ENCODE measurements around the gene NLRX1.
"Not testable (repeated sequence)": the region's sequence is repeated elsewhere in the genome, so short reads cannot be mapped to it uniquely, and the experiment has no call there.

Gene NLRX1

DNA sequence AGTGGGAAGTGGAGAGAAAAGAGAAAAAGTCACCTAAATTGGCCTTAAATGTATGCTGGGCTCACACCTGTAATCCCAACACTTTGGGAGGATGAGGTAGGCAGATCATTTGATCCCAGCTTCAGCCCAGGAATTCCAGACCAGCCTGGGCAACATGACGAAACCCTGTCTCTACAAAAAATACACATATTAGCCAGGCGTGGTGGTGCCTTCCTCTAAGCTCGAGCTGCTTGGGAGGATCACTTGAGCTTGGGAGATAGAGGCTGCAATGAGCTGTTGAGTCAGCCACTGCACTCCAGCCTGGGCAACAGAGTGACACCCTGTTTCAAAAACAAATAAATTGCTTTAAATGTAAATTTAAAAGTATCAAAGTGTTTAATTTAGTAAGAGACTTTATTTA lies 41.5 kb downstream of the NLRX1 start:
- H3K9ac ChIP-seq (ENCODE audit: low read length in 2 of 2), result no peak overlapping the region
- H3K4me1 ChIP-seq (ENCODE audit: control insufficient read depth, insufficient read depth, low read length), result peaks cover 12% of the 10 kb centered on the region

GRCh38 chr11:119218141-119218878 lies 49.8 kb downstream of the NLRX1 start:
- Histone ChIP-seq H3K4me3 (ENCODE audit: low read length in 2 of 2) (no peak overlapping the region), H3K9ac (ENCODE audit: low read length in 2 of 2) (no peak overlapping the region), H3K36me3 (ENCODE audit: control insufficient read depth in 2 of 2, insufficient read depth in 2 of 2, low read length in 2 of 2) (no peaks in the 10 kb centered on the region), H3K4me1 (ENCODE audit: control insufficient read depth, insufficient read depth, low read length) (peaks cover 7% of the 10 kb centered on the region), H3K27ac (ENCODE audit: low read length) (no peak overlapping the region), H3K9me3 (ENCODE audit: control insufficient read depth in 2 of 2, low read length in 2 of 2) (no peaks in the 10 kb centered on the region), H3K27me3 (ENCODE audit: control insufficient read depth in 1 of 2, insufficient read depth in 2 of 2, low read length in 2 of 2) (no peaks in the 10 kb centered on the region)

More for the DNA sequence above, 41.5 kb downstream of the NLRX1 start:
- H3K36me3 ChIP-seq (ENCODE audit: control insufficient read depth in 2 of 2, insufficient read depth in 2 of 2, low read length in 2 of 2), result no peaks in the 10 kb centered on the region
- H3K27me3 ChIP-seq (ENCODE audit: control insufficient read depth in 1 of 2, insufficient read depth in 2 of 2, low read length in 2 of 2), result no peaks in the 10 kb centered on the region
- H3K27ac ChIP-seq (ENCODE audit: low read length), result no peak overlapping the region
- no peaks in the 10 kb centered on the region for H3K9me3 ChIP-seq (ENCODE audit: control insufficient read depth in 2 of 2, low read length in 2 of 2)
- no peak overlapping the region for H3K4me3 ChIP-seq (ENCODE audit: low read length in 2 of 2)

DNA sequence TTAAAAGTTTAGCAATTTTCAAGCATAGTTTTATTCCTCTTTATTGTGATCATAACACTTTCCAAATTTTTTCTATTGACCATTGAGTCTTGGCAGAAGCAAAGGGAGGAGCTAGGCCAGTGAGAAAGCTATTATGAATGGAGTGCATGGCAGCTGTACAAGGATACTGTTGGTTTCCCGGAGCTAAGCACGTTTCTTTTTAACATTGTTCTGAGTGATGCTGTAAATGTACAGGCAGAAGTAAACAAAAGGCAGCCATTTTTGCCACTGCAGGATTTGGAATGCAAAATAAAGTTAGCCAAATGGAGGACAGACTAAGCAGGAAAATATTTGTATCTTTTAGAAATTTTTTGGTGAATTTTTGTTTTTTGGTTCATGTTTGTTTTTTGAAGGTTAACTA lies 53.8 kb downstream of the NLRX1 start:
- no peaks in the 10 kb centered on the region for H3K36me3 ChIP-seq (ENCODE audit: control insufficient read depth in 2 of 2, insufficient read depth in 2 of 2, low read length in 2 of 2)
- no peak overlapping the region for H3K9ac ChIP-seq (ENCODE audit: low read length in 2 of 2)
- no peak overlapping the region for H3K4me3 ChIP-seq (ENCODE audit: low read length in 2 of 2)
- H3K27me3 ChIP-seq (ENCODE audit: control insufficient read depth in 1 of 2, insufficient read depth in 2 of 2, low read length in 2 of 2), result no peaks in the 10 kb centered on the region
- no peaks in the 10 kb centered on the region for H3K9me3 ChIP-seq (ENCODE audit: control insufficient read depth in 2 of 2, low read length in 2 of 2)
- H3K4me1 ChIP-seq (ENCODE audit: control insufficient read depth, insufficient read depth, low read length), result peaks cover 7% of the 10 kb centered on the region
- no peak overlapping the region for H3K27ac ChIP-seq (ENCODE audit: low read length)

DNA sequence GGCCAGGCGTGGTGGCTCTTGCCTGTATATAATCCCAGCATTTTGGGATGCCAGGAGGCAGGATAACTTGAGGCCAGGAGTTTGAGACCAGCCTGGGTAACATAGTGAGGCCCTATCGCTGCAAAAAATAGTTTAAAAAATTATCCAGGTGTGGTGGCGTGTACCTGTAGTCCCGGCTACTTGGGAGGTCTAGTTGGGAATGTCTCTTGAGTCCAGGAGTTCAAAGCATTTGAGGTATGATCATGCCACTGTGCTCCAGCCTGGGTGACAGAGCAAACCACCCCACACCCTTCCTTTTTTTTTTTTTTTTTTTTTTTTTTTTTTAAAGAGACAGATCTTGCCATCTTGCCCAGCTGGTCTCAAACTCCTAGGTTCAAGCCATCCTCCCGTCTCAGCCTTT lies 54.4 kb downstream of the NLRX1 start:
- peaks cover 7% of the 10 kb centered on the region for H3K4me1 ChIP-seq (ENCODE audit: control insufficient read depth, insufficient read depth, low read length)
- H3K27me3 ChIP-seq (ENCODE audit: control insufficient read depth in 1 of 2, insufficient read depth in 2 of 2, low read length in 2 of 2), result no peaks in the 10 kb centered on the region
- H3K4me3 ChIP-seq (ENCODE audit: low read length in 2 of 2), result no peak overlapping the region
- H3K27ac ChIP-seq (ENCODE audit: low read length), result no peak overlapping the region
- H3K36me3 ChIP-seq (ENCODE audit: control insufficient read depth in 2 of 2, insufficient read depth in 2 of 2, low read length in 2 of 2), result no peaks in the 10 kb centered on the region
- no peak overlapping the region for H3K9ac ChIP-seq (ENCODE audit: low read length in 2 of 2)
- no peaks in the 10 kb centered on the region for H3K9me3 ChIP-seq (ENCODE audit: control insufficient read depth in 2 of 2, low read length in 2 of 2)

- Histone ChIP-seq H3K4me3 (ENCODE audit: low read length in 2 of 2) (no peak overlapping the region), H3K27ac (ENCODE audit: low read length) (no peak overlapping the region), H3K27me3 (ENCODE audit: control insufficient read depth in 1 of 2, insufficient read depth in 2 of 2, low read length in 2 of 2) (no peaks in the 10 kb centered on the region), H3K9me3 (ENCODE audit: control insufficient read depth in 2 of 2, low read length in 2 of 2) (no peaks in the 10 kb centered on the region), H3K4me1 (ENCODE audit: control insufficient read depth, insufficient read depth, low read length) (peaks cover 7% of the 10 kb centered on the region), H3K36me3 (ENCODE audit: control insufficient read depth in 2 of 2, insufficient read depth in 2 of 2, low read length in 2 of 2) (no peaks in the 10 kb centered on the region), H3K9ac (ENCODE audit: low read length in 2 of 2) (no peak overlapping the region)
These were observed 55.3 kb downstream of the NLRX1 start for GRCh38 chr11:119223856-119224255.

DNA sequence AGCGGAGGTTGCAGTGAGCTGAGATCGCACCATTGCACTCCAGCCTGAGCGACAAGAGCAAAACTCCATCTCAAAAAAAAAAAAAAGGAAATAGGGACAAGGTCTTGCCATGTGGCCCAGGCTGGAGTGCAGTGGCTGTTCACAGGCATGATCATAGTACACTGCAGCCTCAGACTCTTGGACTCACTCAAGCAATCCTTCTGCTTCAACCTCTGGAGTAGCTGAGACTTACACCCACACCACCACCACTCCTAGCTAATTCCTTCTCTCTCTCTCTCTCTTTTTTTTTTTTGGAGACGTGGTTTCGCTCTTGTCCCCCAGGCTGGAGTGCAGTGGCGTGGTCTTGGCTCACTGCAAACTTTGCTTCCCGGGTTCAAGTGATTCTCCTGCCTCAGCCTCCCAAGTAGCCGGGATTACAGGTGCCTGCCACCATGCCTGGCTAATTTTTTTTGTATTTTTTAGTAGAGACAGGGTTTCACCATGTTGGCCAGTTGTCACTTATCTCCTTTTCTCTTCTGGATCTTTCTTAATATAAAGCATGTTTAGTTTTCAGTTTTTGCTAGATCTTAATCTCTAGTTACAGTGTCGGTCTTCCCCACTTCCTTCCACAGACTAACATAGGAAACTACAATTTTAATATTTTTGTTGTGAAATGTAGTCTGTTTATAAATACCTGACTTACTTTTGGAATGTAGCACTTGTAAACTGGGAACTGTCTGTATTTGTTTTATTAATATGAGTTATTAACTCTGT lies 60.2 kb downstream of the NLRX1 start:
- H3K4me3 ChIP-seq (ENCODE audit: low read length in 2 of 2); H3K9me3 ChIP-seq (ENCODE audit: control insufficient read depth in 2 of 2, low read length in 2 of 2); H3K9ac ChIP-seq (ENCODE audit: low read length in 2 of 2); H3K27me3 ChIP-seq (ENCODE audit: control insufficient read depth in 1 of 2, insufficient read depth in 2 of 2, low read length in 2 of 2); H3K4me1 ChIP-seq (ENCODE audit: control insufficient read depth, insufficient read depth, low read length); H3K27ac ChIP-seq (ENCODE audit: low read length); H3K36me3 ChIP-seq (ENCODE audit: control insufficient read depth in 2 of 2, insufficient read depth in 2 of 2, low read length in 2 of 2): not testable (repeated sequence)

DNA sequence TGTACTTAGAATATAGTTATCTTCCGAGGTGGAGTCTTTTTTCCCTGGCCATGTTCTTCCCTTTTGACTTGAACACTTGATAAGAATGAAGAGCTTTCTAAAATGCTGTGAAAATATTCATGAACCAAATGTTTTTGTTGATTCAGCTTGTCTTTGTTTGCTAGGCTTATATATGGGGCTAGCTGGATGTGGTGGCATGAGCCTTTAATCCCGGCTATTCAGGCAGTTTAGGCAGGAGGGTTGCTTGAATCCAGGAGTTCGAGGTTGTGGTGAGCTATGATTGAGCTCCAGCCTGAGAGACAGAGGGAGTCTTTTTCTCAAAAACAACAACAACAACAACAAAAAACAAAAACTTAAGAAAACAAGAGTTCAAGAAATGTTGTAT lies 60.8 kb downstream of the NLRX1 start:
- no peaks in the 10 kb centered on the region for H3K9me3 ChIP-seq (ENCODE audit: control insufficient read depth in 2 of 2, low read length in 2 of 2)
- no peak overlapping the region for H3K9ac ChIP-seq (ENCODE audit: low read length in 2 of 2)
- H3K27ac ChIP-seq (ENCODE audit: low read length), result no peak overlapping the region
- no peak overlapping the region for H3K4me3 ChIP-seq (ENCODE audit: low read length in 2 of 2)
- peaks cover 0 to 2% of the 10 kb centered on the region in 2 donors for H3K36me3 ChIP-seq (ENCODE audit: control insufficient read depth in 2 of 2, insufficient read depth in 2 of 2, low read length in 2 of 2)
- no peaks in the 10 kb centered on the region for H3K4me1 ChIP-seq (ENCODE audit: control insufficient read depth, insufficient read depth, low read length)
- H3K27me3 ChIP-seq (ENCODE audit: control insufficient read depth in 1 of 2, insufficient read depth in 2 of 2, low read length in 2 of 2), result no peaks in the 10 kb centered on the region

- Histone ChIP-seq H3K36me3 (ENCODE audit: control insufficient read depth in 2 of 2, insufficient read depth in 2 of 2, low read length in 2 of 2) (peaks cover 0 to 2% of the 10 kb centered on the region in 2 donors), H3K9ac (ENCODE audit: low read length in 2 of 2) (no peak overlapping the region), H3K4me1 (ENCODE audit: control insufficient read depth, insufficient read depth, low read length) (no peaks in the 10 kb centered on the region), H3K9me3 (ENCODE audit: control insufficient read depth in 2 of 2, low read length in 2 of 2) (no peaks in the 10 kb centered on the region), H3K27me3 (ENCODE audit: control insufficient read depth in 1 of 2, insufficient read depth in 2 of 2, low read length in 2 of 2) (no peaks in the 10 kb centered on the region), H3K4me3 (ENCODE audit: low read length in 2 of 2) (no peak overlapping the region), H3K27ac (ENCODE audit: low read length) (no peak overlapping the region)
These were observed 61.2 kb downstream of the NLRX1 start for GRCh38 chr11:119229741-119230140.

Measured in stomach smooth muscle (tissue), 2 donors.